Endodermal cell (in vitro differentiated cells): ENCODE results near the gene VANGL1. TPM values are rescaled to one million over a fixed set of nuclear protein-coding genes. Genes with fewer than 3 reads are reported as not detected.

ENCODE experiments used
- DNase-seq: peaks from one replicate; pipeline ENCODE4 v3.0.0-alpha.2; 2017
- H3K27ac ChIP-seq: 2 replicates; pipeline ENCODE4 v1.5.1; 2013; ENCODE audit warnings: mild to moderate bottlenecking, low read depth, low read length, moderate library complexity
- H3K27me3 ChIP-seq: 2 replicates; pipeline ENCODE4 v1.6.1; 2013; ENCODE audit warnings: mild to moderate bottlenecking, low read length, moderate library complexity; ENCODE audit not compliant: insufficient read depth, control insufficient read depth, poor library complexity, severe bottlenecking
- H3K36me3 ChIP-seq: 2 replicates; pipeline ENCODE4 v1.7.0; 2013; ENCODE audit warnings: mild to moderate bottlenecking, low read length, moderate library complexity; ENCODE audit not compliant: control insufficient read depth, insufficient read depth
- H3K4me1 ChIP-seq: one replicate; pipeline ENCODE4 v1.7.0; 2013; ENCODE audit warnings: low read length; ENCODE audit not compliant: control insufficient read depth, insufficient read depth
- H3K4me3 ChIP-seq: 2 replicates; pipeline ENCODE4 v1.5.1; 2013; ENCODE audit warnings: mild to moderate bottlenecking, low read length, moderate library complexity
- H3K9ac ChIP-seq: 2 replicates; pipeline ENCODE4 v1.6.1; 2013; ENCODE audit warnings: mild to moderate bottlenecking, low read length, moderate library complexity; ENCODE audit not compliant: poor library complexity, severe bottlenecking; ENCODE audit errors: extremely low read depth
- H3K9me3 ChIP-seq: 2 replicates; pipeline ENCODE4 v1.6.1; 2013; ENCODE audit warnings: mild to moderate bottlenecking, low read length, moderate library complexity; ENCODE audit not compliant: control insufficient read depth
- H3K27ac Mint-ChIP-seq: 2 replicates; pipeline ENCODE4 v1.8.0; 2020; ENCODE audit warnings: mixed read lengths
- H3K27me3 Mint-ChIP-seq: 2 replicates; pipeline ENCODE4 v1.8.0; 2021; ENCODE audit warnings: mild to moderate bottlenecking, mixed read lengths; ENCODE audit not compliant: insufficient read depth
- H3K36me3 Mint-ChIP-seq: 2 replicates; pipeline ENCODE4 v1.8.0; 2020; ENCODE audit warnings: low read depth, mixed read lengths
- H3K4me1 Mint-ChIP-seq: 2 replicates; pipeline ENCODE4 v1.8.0; 2020; ENCODE audit warnings: mixed read lengths
- H3K4me3 Mint-ChIP-seq: 2 replicates; pipeline ENCODE4 v1.8.0; 2020; ENCODE audit warnings: mild to moderate bottlenecking, moderate library complexity, mixed read lengths
- H3K9me3 Mint-ChIP-seq: 2 replicates; pipeline ENCODE4 v1.8.0; 2020; ENCODE audit warnings: mild to moderate bottlenecking, mixed read lengths
- WGBS, 2 experiments: methylation state at CpG; one replicate each; pipeline versions ENCODE4 v1.1.5 to v1.1.7; 2013; ENCODE audit warnings: missing lambda C conversion rate in 2 of 2, mixed read lengths in 1 of 2; ENCODE audit not compliant: insufficient coverage in 1 of 2, insufficient read length in 1 of 2; 5-methylcytosine and 5-hydroxymethylcytosine counted together
- total RNA-seq, 2 donors: library from RNA; stranded (reverse); fragmentation: NEBNext Ultra II Directional in 1 of 2; extraction: Animal tissue kit (Norgen Biotek cat#: 25700) in 1 of 2; gene quantifications; 2 replicates in 1 of 2; 3 replicates in 1 of 2; pipeline ENCODE4 v1.2.1, GENCODE V29; 2021
- TF ChIP-seq, protein P1 (sequence below): fragments of 200-600 bp; sonication (generic); conservative IDR thresholded peaks from 2 replicates; pipeline ENCODE4 v1.5.0; 2021; ENCODE audit warnings: antibody characterized with exemption, mild to moderate bottlenecking

Gene VANGL1
- total RNA-seq, 2 donors from 2014 or later = 47.2 to 66.4 TPM

DNA sequence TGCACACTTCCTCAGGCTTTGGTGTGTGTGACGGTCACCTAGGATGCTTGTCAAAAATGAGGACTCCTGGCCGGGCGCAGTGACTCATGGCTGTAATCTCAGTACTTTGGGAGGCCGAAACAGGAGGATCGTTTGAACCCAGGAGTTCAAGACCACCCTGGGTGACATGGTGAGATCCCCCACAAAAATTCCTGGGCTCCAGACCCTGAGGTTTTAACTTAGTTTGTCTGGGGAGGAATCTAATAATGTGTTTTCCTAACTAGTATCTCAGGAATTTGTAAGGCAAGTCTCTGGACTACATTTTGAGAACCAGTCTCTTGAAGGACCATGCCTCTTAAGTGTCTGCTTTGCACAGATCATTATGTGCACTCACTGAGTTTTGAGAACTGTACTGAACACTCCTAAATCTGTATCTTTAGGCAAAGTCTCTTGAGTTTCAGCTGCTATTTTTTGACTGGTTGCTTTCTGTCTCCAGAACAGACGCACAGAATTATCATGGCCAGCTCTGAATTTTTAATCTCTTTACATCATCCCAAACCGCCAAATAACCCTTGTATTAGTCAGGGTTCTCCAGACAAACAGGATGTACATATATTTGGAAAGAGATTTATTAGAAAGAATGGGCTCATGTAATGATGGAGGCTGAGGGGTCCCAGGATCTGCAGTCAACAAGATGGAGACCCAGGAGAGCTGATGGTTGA, 45.5 kb upstream of the VANGL1 start:
- no peak overlapping the region for H3K27ac ChIP-seq

DNA sequence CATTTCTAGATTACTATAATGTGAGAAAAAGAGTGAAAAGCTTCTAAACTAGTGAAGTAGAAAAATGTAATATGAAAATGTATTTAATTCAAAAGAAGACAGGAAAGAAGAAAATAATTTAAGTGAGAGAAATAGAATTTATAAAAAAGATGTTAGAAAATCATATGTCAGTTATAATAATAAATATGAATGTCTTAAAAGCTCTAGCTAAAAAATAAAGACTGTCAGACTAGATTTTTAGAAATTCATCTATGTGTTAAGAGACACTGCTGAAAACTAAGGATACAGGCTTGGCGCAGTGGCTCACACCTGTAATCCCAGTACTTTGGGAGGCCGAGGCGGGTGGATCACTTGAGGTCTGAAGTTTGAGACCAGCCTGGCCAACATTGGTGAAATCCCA, 37.3 kb upstream of the VANGL1 start:
- H3K27ac Mint-ChIP-seq = no peak overlapping the region
- 90 to 95% methylated on average over 3 of the region's 3 CpGs for WGBS, 2 experiments
- H3K27ac ChIP-seq = no peak overlapping the region
- TF ChIP-seq, protein P1, sequence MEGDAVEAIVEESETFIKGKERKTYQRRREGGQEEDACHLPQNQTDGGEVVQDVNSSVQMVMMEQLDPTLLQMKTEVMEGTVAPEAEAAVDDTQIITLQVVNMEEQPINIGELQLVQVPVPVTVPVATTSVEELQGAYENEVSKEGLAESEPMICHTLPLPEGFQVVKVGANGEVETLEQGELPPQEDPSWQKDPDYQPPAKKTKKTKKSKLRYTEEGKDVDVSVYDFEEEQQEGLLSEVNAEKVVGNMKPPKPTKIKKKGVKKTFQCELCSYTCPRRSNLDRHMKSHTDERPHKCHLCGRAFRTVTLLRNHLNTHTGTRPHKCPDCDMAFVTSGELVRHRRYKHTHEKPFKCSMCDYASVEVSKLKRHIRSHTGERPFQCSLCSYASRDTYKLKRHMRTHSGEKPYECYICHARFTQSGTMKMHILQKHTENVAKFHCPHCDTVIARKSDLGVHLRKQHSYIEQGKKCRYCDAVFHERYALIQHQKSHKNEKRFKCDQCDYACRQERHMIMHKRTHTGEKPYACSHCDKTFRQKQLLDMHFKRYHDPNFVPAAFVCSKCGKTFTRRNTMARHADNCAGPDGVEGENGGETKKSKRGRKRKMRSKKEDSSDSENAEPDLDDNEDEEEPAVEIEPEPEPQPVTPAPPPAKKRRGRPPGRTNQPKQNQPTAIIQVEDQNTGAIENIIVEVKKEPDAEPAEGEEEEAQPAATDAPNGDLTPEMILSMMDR = no peak
- H3K9ac ChIP-seq = no peak overlapping the region
- peaks cover 11% of the 10 kb centered on the region for H3K9me3 ChIP-seq
- no peaks in the 10 kb centered on the region for H3K4me1 ChIP-seq
- H3K4me3 ChIP-seq = no peak overlapping the region
- DNase-seq = no peak
- H3K36me3 ChIP-seq = no peaks in the 10 kb centered on the region
- peaks cover 3% of the 10 kb centered on the region for H3K9me3 Mint-ChIP-seq
- no peaks in the 10 kb centered on the region for H3K36me3 Mint-ChIP-seq
- no peaks in the 10 kb centered on the region for H3K27me3 ChIP-seq
- peaks cover 2% of the 10 kb centered on the region for H3K27me3 Mint-ChIP-seq
- H3K4me1 Mint-ChIP-seq = peaks cover 5% of the 10 kb centered on the region
- H3K4me3 Mint-ChIP-seq = no peak overlapping the region

More for the DNA sequence above, 45.5 kb upstream of the VANGL1 start:
- Histone ChIP-seq H3K4me1 (peaks cover 9% of the 10 kb centered on the region), H3K27me3 (no peaks in the 10 kb centered on the region), H3K9me3 (peaks cover 19% of the 10 kb centered on the region), H3K4me3 (no peak overlapping the region), H3K36me3 (no peaks in the 10 kb centered on the region), H3K9ac (no peak overlapping the region)
- Mint-ChIP-seq H3K4me3 (no peak overlapping the region), H3K4me1 (peaks cover 23% of the 10 kb centered on the region), H3K9me3 (peaks cover 18% of the 10 kb centered on the region), H3K27ac (no peak overlapping the region), H3K36me3 (no peaks in the 10 kb centered on the region), H3K27me3 (peaks cover 2% of the 10 kb centered on the region)
- WGBS, 2 experiments = 33 to 48% methylated on average over 6 to 7 of the region's 7 CpGs
- DNase-seq = no peak
- TF ChIP-seq, protein P1 = no peak

DNA sequence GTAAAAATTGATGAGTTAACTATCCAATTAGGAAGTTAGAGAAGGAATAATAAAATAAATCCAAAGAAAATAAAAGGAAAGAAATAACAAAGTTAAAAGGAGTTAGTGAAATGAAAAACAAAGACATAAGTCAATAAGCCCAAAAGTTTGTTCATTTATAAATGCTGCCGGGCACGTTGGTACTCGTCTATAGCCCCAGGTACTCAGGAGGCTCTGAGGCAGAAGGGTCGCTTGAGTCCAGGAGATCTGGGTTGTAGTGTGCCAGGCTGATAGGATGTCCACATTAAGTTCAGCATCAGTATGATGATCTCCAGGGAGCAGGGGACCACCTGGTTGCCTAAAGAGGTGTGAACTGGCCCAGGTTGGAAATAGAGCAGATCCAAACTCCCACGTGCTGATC, 35.5 kb upstream of the VANGL1 start:
- Histone ChIP-seq H3K27me3 (no peaks in the 10 kb centered on the region), H3K27ac (no peak overlapping the region), H3K4me1 (no peaks in the 10 kb centered on the region), H3K9me3 (peaks cover 11% of the 10 kb centered on the region), H3K9ac (no peak overlapping the region), H3K4me3 (no peak overlapping the region), H3K36me3 (no peaks in the 10 kb centered on the region)
- peaks cover 3% of the 10 kb centered on the region for H3K9me3 Mint-ChIP-seq
- 84 to 95% methylated on average over 3 to 5 of the region's 5 CpGs for WGBS, 2 experiments
- H3K36me3 Mint-ChIP-seq = no peaks in the 10 kb centered on the region
- H3K27ac Mint-ChIP-seq = no peak overlapping the region
- TF ChIP-seq, protein P1 = no peak
- peaks cover 8% of the 10 kb centered on the region for H3K4me1 Mint-ChIP-seq
- peaks cover 2% of the 10 kb centered on the region for H3K27me3 Mint-ChIP-seq
- DNase-seq = no peak
- no peak overlapping the region for H3K4me3 Mint-ChIP-seq
